SK-N-SH (cell line): Measurements from ENCODE around the gene ZNF280C. TPM values are rescaled to one million over a fixed set of nuclear protein-coding genes. Genes with fewer than 3 reads are reported as not detected.

Source experiments
- CTCF ChIA-PET: fragments of 300-600, 350-600 bp; formaldehyde crosslinking; extraction: SDS; loops from one replicate; lab custom pipeline; 2021; lab: Yijun Ruan, JAX
- POLR2A ChIA-PET: fragments of 350-600 bp; sonication (Branson Sonifier 250); formaldehyde crosslinking; extraction: SDS; loops from one replicate; lab custom pipeline; 2020; ENCODE audit warnings: antibody characterized with exemption, inconsistent platforms; lab: Yijun Ruan, JAX
- DNase-seq: peaks from one replicate; pipeline ENCODE4 v3.0.0; 2012
- H2AFZ ChIP-seq: fragments of 200-600 bp; sonication (generic); 2 replicates; pipeline ENCODE4 v1.8.1; 2016; ENCODE audit warnings: antibody characterized with exemption, mild to moderate bottlenecking, low read depth
- H3F3A ChIP-seq: fragments of 200-600 bp; sonication (generic); replicated peaks from 2 replicates; pipeline ENCODE3; 2016; ENCODE audit warnings: antibody characterized with exemption, mild to moderate bottlenecking; ENCODE audit not compliant: insufficient read depth
- H3K27ac ChIP-seq, 2 experiments: fragments of 200-500 bp in 1 of 2; fragments of 200-600 bp in 1 of 2; sonication (Bioruptor generic) in 1 of 2; sonication (generic), shearing (Covaris generic) in 1 of 2; 2 replicates each; pipeline versions ENCODE4 v1.5.1 to v1.6.1; 2014 to 2016; ENCODE audit warnings: low read depth in 2 of 2, inconsistent platforms in 1 of 2, low read length in 1 of 2, mild to moderate bottlenecking in 1 of 2, mixed read lengths in 1 of 2
- H3K27me3 ChIP-seq: fragments of 200-600 bp; sonication (generic), shearing (Covaris generic); 2 replicates; pipeline ENCODE4 v1.6.1; 2016; ENCODE audit warnings: mixed run types; ENCODE audit not compliant: insufficient read depth
- H3K36me3 ChIP-seq, 2 experiments: fragments of 200-500 bp in 1 of 2; fragments of 200-600 bp in 1 of 2; sonication (Bioruptor generic) in 1 of 2; sonication (generic) in 1 of 2; replicated peaks in 1 of 2; 2 replicates each; pipeline versions ENCODE3 to v1.5.1; 2014 to 2016; ENCODE audit warnings: low read length in 1 of 2, mild to moderate bottlenecking in 1 of 2; ENCODE audit not compliant: insufficient read depth in 2 of 2, control insufficient read depth in 1 of 2
- H3K4me1 ChIP-seq, 2 experiments: fragments of 200-500 bp in 1 of 2; fragments of 200-600 bp in 1 of 2; sonication (Bioruptor generic) in 1 of 2; sonication (generic), shearing (Covaris generic) in 1 of 2; 2 replicates each; pipeline versions ENCODE4 v1.5.1 to v1.6.1; 2014 to 2016; ENCODE audit warnings: low read depth in 1 of 2, low read length in 1 of 2, mixed run types in 1 of 2; ENCODE audit not compliant: insufficient read depth in 2 of 2, control insufficient read depth in 1 of 2
- H3K4me2 ChIP-seq: fragments of 200-600 bp; sonication (generic), shearing (Covaris generic); 2 replicates; pipeline ENCODE4 v1.6.1; 2017; ENCODE audit warnings: mixed run types
- H3K4me3 ChIP-seq, 2 experiments: fragments of 200-500 bp in 1 of 2; fragments of 200-600 bp in 1 of 2; sonication (Bioruptor generic) in 1 of 2; sonication (generic), shearing (Covaris generic) in 1 of 2; 2 replicates each; pipeline versions ENCODE4 v1.5.1 to v1.8.1; 2014 to 2016; ENCODE audit warnings: low read depth in 2 of 2, inconsistent platforms in 1 of 2, low read length in 1 of 2, mild to moderate bottlenecking in 1 of 2, mixed read lengths in 1 of 2, moderate library complexity in 1 of 2
- H3K79me2 ChIP-seq: fragments of 200-600 bp; sonication (generic); 2 replicates; pipeline ENCODE4 v1.8.1; 2017; ENCODE audit warnings: mild to moderate bottlenecking; ENCODE audit not compliant: insufficient read depth
- H3K9ac ChIP-seq: fragments of 200-600 bp; sonication (generic); 2 replicates; pipeline ENCODE4 v1.6.1; 2017; ENCODE audit warnings: mixed run types
- H3K9me2 ChIP-seq: fragments of 200-600 bp; sonication (generic); 2 replicates; pipeline ENCODE4 v1.6.1; 2017; ENCODE audit warnings: mixed run types
- H3K9me3 ChIP-seq: fragments of 200-600 bp; sonication (generic); 2 replicates; pipeline ENCODE4 v1.6.1; 2017; ENCODE audit warnings: mixed run types, mild to moderate bottlenecking, moderate library complexity
- H4K20me1 ChIP-seq: fragments of 200-600 bp; sonication (generic); 2 replicates; pipeline ENCODE4 v1.6.1; 2017; ENCODE audit warnings: mild to moderate bottlenecking, mixed run types; ENCODE audit not compliant: insufficient read depth
- CHD2 ChIP-seq: fragments of 150-350 bp; IDR thresholded peaks from 2 replicates; pipeline ENCODE4 v1.6.1; 2018; ENCODE audit warnings: low read length; ENCODE audit not compliant: partially characterized antibody
- EZH2phosphoT487 ChIP-seq: fragments of 200-600 bp; sonication (generic); IDR thresholded peaks from 2 replicates; pipeline ENCODE4 v1.6.1; 2017; ENCODE audit warnings: low read depth, mixed run types, mild to moderate bottlenecking, antibody characterized with exemption, moderate library complexity, borderline replicate concordance
- FOSL2 ChIP-seq: IDR thresholded peaks from 2 replicates; pipeline ENCODE4 v1.4.0; 2012; ENCODE audit warnings: low read depth, mild to moderate bottlenecking, moderate library complexity, borderline replicate concordance
- FOXJ3 ChIP-seq: sonication (generic); formaldehyde crosslinking; IDR thresholded peaks from 2 replicates; pipeline ENCODE4 v1.5.1; 2020; ENCODE audit warnings: mild to moderate bottlenecking, missing genetic modification reagents
- FOXM1 ChIP-seq: IDR thresholded peaks from 2 replicates; pipeline ENCODE4 v1.4.0; 2012; ENCODE audit warnings: low read depth, mild to moderate bottlenecking
- GABPA ChIP-seq: IDR thresholded peaks from 2 replicates; pipeline ENCODE4 v1.4.0; 2012; ENCODE audit warnings: low read depth, mild to moderate bottlenecking
- GATA2 ChIP-seq: sonication (generic); formaldehyde crosslinking; IDR thresholded peaks from 2 replicates; pipeline ENCODE4 v1.5.0; 2020; ENCODE audit warnings: mild to moderate bottlenecking, missing genetic modification reagents
- MXI1 ChIP-seq: IDR thresholded peaks from 2 replicates; pipeline ENCODE4 v1.6.1; 2012; ENCODE audit warnings: mild to moderate bottlenecking, low read depth, low read length, improper control_type of control experiment
- NFIC ChIP-seq: IDR thresholded peaks from 2 replicates; pipeline ENCODE4 v1.4.0; 2012; ENCODE audit warnings: borderline replicate concordance
- NRF1 ChIP-seq: IDR thresholded peaks from 2 replicates; pipeline ENCODE4 v1.6.1; 2012; ENCODE audit warnings: low read depth, mild to moderate bottlenecking, low read length
- POLR2AphosphoS5 ChIP-seq: IDR thresholded peaks from 2 replicates; pipeline ENCODE4 v1.6.1; 2012; ENCODE audit warnings: low read depth, low read length
- RFX5 ChIP-seq: IDR thresholded peaks from 2 replicates; pipeline ENCODE4 v1.6.1; 2012; ENCODE audit warnings: mild to moderate bottlenecking, improper control_type of control experiment, low read length
- SIN3A ChIP-seq: IDR thresholded peaks from 2 replicates; pipeline ENCODE4 v1.6.1; 2012; ENCODE audit warnings: low read depth, mild to moderate bottlenecking, low read length, moderate library complexity, borderline replicate concordance
- TCF12 ChIP-seq: IDR thresholded peaks from 2 replicates; pipeline ENCODE4 v1.4.0; 2012
- WGBS: methylation state at CpG from one replicate; pipeline ENCODE4 v1.1.6; 2017; ENCODE audit warnings: low lambda C conversion rate; 5-methylcytosine and 5-hydroxymethylcytosine counted together
- polyA plus RNA-seq, 3 experiments: library from polyadenylated mRNA; depleted of rRNA; stranded (reverse); fragments of >200 nt; gene quantifications; 2 replicates each; pipeline ENCODE4 v1.2.3, GENCODE V29; 2012
- TF ChIP-seq, protein P1 (sequence below): fragments of 200-600 bp; sonication (generic); IDR thresholded peaks from 2 replicates; pipeline ENCODE4 v1.6.1; 2017; ENCODE audit warnings: antibody characterized with exemption, mild to moderate bottlenecking, moderate library complexity
- TF ChIP-seq, protein P2 (sequence below): IDR thresholded peaks from 2 replicates; pipeline ENCODE4 v1.6.1; 2012; ENCODE audit warnings: mild to moderate bottlenecking, low read depth, low read length, moderate library complexity
- TF ChIP-seq, protein P3 (sequence below): IDR thresholded peaks from 2 replicates; pipeline ENCODE4 v1.4.0; 2012; ENCODE audit warnings: low read depth
- TF ChIP-seq, protein P4 (sequence below): fragments of 150-350 bp; IDR thresholded peaks from 2 replicates; pipeline ENCODE4 v1.6.1; 2017; ENCODE audit warnings: antibody characterized with exemption, low read length, low read depth, borderline replicate concordance

Gene ZNF280C
- polyA plus RNA-seq, 1 of the 3 experiments (the other 2 are of a cell fraction) = 2.7 TPM

DNA sequence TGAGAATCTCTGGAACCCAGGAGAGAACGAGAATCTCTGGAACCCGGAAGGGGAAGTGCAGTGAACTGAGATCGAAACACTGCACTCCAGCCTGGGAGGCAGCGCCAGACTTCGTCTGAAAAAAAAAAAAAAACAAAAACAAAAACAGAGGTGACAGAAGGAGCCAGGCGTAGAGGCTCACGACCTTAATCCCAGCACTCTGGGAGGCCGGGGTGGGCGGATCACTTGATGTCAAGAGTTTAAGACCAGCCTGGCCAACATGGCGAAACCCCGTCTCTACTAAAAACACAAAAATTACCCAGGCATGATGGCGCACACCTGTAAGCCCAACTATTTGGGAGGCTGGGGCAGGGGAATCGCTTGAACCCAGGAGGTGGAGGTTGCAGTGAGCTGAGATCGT lies 17.0 kb downstream of the ZNF280C start:
- TF ChIP-seq, protein P1, sequence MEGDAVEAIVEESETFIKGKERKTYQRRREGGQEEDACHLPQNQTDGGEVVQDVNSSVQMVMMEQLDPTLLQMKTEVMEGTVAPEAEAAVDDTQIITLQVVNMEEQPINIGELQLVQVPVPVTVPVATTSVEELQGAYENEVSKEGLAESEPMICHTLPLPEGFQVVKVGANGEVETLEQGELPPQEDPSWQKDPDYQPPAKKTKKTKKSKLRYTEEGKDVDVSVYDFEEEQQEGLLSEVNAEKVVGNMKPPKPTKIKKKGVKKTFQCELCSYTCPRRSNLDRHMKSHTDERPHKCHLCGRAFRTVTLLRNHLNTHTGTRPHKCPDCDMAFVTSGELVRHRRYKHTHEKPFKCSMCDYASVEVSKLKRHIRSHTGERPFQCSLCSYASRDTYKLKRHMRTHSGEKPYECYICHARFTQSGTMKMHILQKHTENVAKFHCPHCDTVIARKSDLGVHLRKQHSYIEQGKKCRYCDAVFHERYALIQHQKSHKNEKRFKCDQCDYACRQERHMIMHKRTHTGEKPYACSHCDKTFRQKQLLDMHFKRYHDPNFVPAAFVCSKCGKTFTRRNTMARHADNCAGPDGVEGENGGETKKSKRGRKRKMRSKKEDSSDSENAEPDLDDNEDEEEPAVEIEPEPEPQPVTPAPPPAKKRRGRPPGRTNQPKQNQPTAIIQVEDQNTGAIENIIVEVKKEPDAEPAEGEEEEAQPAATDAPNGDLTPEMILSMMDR = no peak
- TF ChIP-seq GABPA (no peak), TCF12 (no peak), POLR2AphosphoS5 (no peak), MXI1 (no peak), CHD2 (no peak), SIN3A (no peak), FOXM1 (no peak), EZH2phosphoT487 (no peak), NFIC (no peak), RFX5 (no peak), GATA2 (CRISPR knock-in tag) (no peak), FOSL2 (no peak), FOXJ3 (CRISPR knock-in tag) (no peak), NRF1 (no peak)
- TF ChIP-seq, protein P2, sequence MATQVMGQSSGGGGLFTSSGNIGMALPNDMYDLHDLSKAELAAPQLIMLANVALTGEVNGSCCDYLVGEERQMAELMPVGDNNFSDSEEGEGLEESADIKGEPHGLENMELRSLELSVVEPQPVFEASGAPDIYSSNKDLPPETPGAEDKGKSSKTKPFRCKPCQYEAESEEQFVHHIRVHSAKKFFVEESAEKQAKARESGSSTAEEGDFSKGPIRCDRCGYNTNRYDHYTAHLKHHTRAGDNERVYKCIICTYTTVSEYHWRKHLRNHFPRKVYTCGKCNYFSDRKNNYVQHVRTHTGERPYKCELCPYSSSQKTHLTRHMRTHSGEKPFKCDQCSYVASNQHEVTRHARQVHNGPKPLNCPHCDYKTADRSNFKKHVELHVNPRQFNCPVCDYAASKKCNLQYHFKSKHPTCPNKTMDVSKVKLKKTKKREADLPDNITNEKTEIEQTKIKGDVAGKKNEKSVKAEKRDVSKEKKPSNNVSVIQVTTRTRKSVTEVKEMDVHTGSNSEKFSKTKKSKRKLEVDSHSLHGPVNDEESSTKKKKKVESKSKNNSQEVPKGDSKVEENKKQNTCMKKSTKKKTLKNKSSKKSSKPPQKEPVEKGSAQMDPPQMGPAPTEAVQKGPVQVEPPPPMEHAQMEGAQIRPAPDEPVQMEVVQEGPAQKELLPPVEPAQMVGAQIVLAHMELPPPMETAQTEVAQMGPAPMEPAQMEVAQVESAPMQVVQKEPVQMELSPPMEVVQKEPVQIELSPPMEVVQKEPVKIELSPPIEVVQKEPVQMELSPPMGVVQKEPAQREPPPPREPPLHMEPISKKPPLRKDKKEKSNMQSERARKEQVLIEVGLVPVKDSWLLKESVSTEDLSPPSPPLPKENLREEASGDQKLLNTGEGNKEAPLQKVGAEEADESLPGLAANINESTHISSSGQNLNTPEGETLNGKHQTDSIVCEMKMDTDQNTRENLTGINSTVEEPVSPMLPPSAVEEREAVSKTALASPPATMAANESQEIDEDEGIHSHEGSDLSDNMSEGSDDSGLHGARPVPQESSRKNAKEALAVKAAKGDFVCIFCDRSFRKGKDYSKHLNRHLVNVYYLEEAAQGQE = no peak
- TF ChIP-seq, protein P3, sequence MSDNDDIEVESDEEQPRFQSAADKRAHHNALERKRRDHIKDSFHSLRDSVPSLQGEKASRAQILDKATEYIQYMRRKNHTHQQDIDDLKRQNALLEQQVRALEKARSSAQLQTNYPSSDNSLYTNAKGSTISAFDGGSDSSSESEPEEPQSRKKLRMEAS = no peak
- TF ChIP-seq, protein P4, sequence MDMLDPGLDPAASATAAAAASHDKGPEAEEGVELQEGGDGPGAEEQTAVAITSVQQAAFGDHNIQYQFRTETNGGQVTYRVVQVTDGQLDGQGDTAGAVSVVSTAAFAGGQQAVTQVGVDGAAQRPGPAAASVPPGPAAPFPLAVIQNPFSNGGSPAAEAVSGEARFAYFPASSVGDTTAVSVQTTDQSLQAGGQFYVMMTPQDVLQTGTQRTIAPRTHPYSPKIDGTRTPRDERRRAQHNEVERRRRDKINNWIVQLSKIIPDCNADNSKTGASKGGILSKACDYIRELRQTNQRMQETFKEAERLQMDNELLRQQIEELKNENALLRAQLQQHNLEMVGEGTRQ = no peak
- no peaks in the 10 kb centered on the region for H4K20me1 ChIP-seq
- no peak overlapping the region for H2AFZ ChIP-seq
- no peaks in the 10 kb centered on the region; a peak in 1 of 4 replicates for H3K4me1 ChIP-seq
- ChIA-PET CTCF (no interaction called here), POLR2A (no interaction called here)
- H3K4me2 ChIP-seq = no peak overlapping the region
- H3K4me3 ChIP-seq = no peak overlapping the region
- no peaks in the 10 kb centered on the region for H3K9me3 ChIP-seq
- 63% methylated on average over 14 of the region's 14 CpGs for WGBS
- DNase-seq = no peak
- H3K9me2 ChIP-seq = no peaks in the 10 kb centered on the region
- H3K36me3 ChIP-seq = no peaks in the 10 kb centered on the region
- no peak overlapping the region for H3K27ac ChIP-seq
- no peaks in the 10 kb centered on the region for H3F3A ChIP-seq
- no peak overlapping the region for H3K9ac ChIP-seq
- H3K27me3 ChIP-seq = no peaks in the 10 kb centered on the region
- no peaks in the 10 kb centered on the region; the same call in 1 of the 2 replicates for H3K79me2 ChIP-seq
